ENCODE results near the gene UBR7.
"Not testable (repeated sequence)": the region's sequence is repeated elsewhere in the genome, so short reads cannot be mapped to it uniquely, and the experiment has no call there.

DNA sequence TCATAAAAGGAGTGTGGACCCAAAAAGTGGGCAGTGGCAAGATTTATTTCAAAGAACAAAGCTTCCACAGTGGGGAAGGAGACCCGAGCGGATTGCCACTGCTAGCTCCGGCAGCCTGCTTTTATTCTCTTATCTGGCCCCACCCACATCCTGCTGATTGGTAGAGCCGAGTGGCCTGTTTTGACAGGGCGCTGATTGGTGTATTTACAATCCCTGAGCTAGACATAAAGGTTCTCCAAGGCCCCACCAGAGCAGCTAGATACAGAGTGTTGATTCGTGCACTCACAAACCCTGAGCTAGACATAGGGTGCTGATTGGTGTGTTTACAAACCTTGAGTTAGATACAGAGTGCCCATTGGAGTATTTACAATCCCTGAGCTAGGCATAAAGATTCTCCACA is 37.4 kb upstream of the UBR7 start:
- not testable (repeated sequence) for TF ChIP-seq CTCF (conservative IDR thresholded peaks at IDR 0.05; ENCODE audit: low read depth, low read length); EZH2 (IDR thresholded peaks at IDR 0.05; ENCODE audit: borderline replicate concordance, low read depth, low read length, poor library complexity, severe bottlenecking)
